Choroid plexus epithelial cell (primary cell): ENCODE results near the gene GRK1.
A peak's percentile ranks its signal among the peaks of the same experiment; 100 is the strongest.

Experiments
- DNase-seq: peaks from one replicate; pipeline ENCODE4 v3.0.0-alpha.2; 2010; ENCODE audit warnings: low read depth
- H3K4me3 ChIP-seq: 2 replicates; pipeline ENCODE4 v1.5.1; 2011; ENCODE audit warnings: low read depth, mild to moderate bottlenecking, control low read depth, low read length, moderate library complexity
- CTCF ChIP-seq: conservative IDR thresholded peaks from 2 replicates; pipeline ENCODE4 v1.5.1; 2011; ENCODE audit warnings: low read depth, mild to moderate bottlenecking, control low read depth, inconsistent platforms, low read length, moderate library complexity

Gene GRK1

GRCh38 chr13:113759525-113760137 is 92.6 kb downstream of the GRK1 start:
- DNase-seq: peak; percentile 7
- TF ChIP-seq CTCF: no peak
- peak overlapping the region; percentile 60 for H3K4me3 ChIP-seq

GRCh38 chr13:113761136-113761535 is 94.1 kb downstream of the GRK1 start:
- TF ChIP-seq CTCF: no peak
- no peak overlapping the region for H3K4me3 ChIP-seq
- DNase-seq: no peak

- no peak overlapping the region for H3K4me3 ChIP-seq
- DNase-seq: no peak
- TF ChIP-seq CTCF: no peak
These were observed 95.1 kb downstream of the GRK1 start for GRCh38 chr13:113762075-113762474.

GRCh38 chr13:113762538-113762937 is 95.5 kb downstream of the GRK1 start:
- H3K4me3 ChIP-seq: no peak overlapping the region
- DNase-seq: no peak
- TF ChIP-seq CTCF: no peak

- no peak for DNase-seq
- TF ChIP-seq CTCF: no peak
- H3K4me3 ChIP-seq: no peak overlapping the region
These were observed 96.2 kb downstream of the GRK1 start for GRCh38 chr13:113763254-113763653.

GRCh38 chr13:113763961-113764792 is 97.2 kb downstream of the GRK1 start:
- no peak for TF ChIP-seq CTCF
- no peak for DNase-seq
- H3K4me3 ChIP-seq: no peak overlapping the region
